Neural cell (in vitro differentiated cells): ENCODE data around the gene GABPB1.

Source experiments
- EP300 ChIP-seq: fragments of 450-650 bp; conservative IDR thresholded peaks from 2 replicates; pipeline ENCODE4 v1.6.1; 2014; ENCODE audit warnings: antibody characterized with exemption, mild to moderate bottlenecking, moderate library complexity; ENCODE audit not compliant: poor library complexity, severe bottlenecking
- TF ChIP-seq, protein P1 (sequence below): fragments of 450-650 bp; IDR thresholded peaks from 2 replicates; pipeline ENCODE4 v1.5.1; 2014; ENCODE audit warnings: antibody characterized with exemption, mild to moderate bottlenecking, moderate library complexity; ENCODE audit not compliant: poor library complexity, severe bottlenecking

- TF ChIP-seq, protein P1, sequence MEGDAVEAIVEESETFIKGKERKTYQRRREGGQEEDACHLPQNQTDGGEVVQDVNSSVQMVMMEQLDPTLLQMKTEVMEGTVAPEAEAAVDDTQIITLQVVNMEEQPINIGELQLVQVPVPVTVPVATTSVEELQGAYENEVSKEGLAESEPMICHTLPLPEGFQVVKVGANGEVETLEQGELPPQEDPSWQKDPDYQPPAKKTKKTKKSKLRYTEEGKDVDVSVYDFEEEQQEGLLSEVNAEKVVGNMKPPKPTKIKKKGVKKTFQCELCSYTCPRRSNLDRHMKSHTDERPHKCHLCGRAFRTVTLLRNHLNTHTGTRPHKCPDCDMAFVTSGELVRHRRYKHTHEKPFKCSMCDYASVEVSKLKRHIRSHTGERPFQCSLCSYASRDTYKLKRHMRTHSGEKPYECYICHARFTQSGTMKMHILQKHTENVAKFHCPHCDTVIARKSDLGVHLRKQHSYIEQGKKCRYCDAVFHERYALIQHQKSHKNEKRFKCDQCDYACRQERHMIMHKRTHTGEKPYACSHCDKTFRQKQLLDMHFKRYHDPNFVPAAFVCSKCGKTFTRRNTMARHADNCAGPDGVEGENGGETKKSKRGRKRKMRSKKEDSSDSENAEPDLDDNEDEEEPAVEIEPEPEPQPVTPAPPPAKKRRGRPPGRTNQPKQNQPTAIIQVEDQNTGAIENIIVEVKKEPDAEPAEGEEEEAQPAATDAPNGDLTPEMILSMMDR = no peak
- TF ChIP-seq EP300 = no peak
These were observed 97.7 kb downstream of the GABPB1 start for GRCh38 chr15:50257332-50257731.
